ENCODE data around the gene ST8SIA5.

Gene ST8SIA5

GRCh38 chr18:46668694-46669093 is 88.2 kb downstream of the ST8SIA5 start (continued):
- no peak for TF ChIP-seq POU6F1 (CRISPR knock-in tag; IDR thresholded peaks at IDR 0.05; ENCODE audit: borderline replicate concordance, low read depth)
- no peak for TF ChIP-seq ESRRG (CRISPR knock-in tag; IDR thresholded peaks at IDR 0.05)
- TF ChIP-seq SNAI2 (CRISPR knock-in tag; IDR thresholded peaks at IDR 0.05) = no peak
- TF ChIP-seq CSRNP3 (CRISPR knock-in tag; IDR thresholded peaks at IDR 0.05) = no peak
- TF ChIP-seq TCF4 (CRISPR knock-in tag; IDR thresholded peaks at IDR 0.05; ENCODE audit: borderline replicate concordance) = no peak
- no peak for TF ChIP-seq ZNF8 (CRISPR knock-in tag; IDR thresholded peaks at IDR 0.05)

GRCh38 chr18:46668135-46668534 is 88.7 kb downstream of the ST8SIA5 start:
- ATAC-seq = no peak
- no peak for TF ChIP-seq ZFP3 (CRISPR knock-in tag; IDR thresholded peaks at IDR 0.05)
- TF ChIP-seq PPARA (CRISPR knock-in tag; IDR thresholded peaks at IDR 0.05; ENCODE audit: borderline replicate concordance) = no peak
- TF ChIP-seq BACH2 (CRISPR knock-in tag; IDR thresholded peaks at IDR 0.05; ENCODE audit: borderline replicate concordance) = no peak
- TF ChIP-seq GLIS3 (CRISPR knock-in tag; IDR thresholded peaks at IDR 0.05) = no peak
- no peak for TF ChIP-seq CREB5 (CRISPR knock-in tag; IDR thresholded peaks at IDR 0.05; ENCODE audit: low read depth)
- no peak for TF ChIP-seq ESRRG (CRISPR knock-in tag; IDR thresholded peaks at IDR 0.05)
- no peak for TF ChIP-seq ZNF565 (CRISPR knock-in tag; conservative IDR thresholded peaks at IDR 0.05; ENCODE audit: low read depth)

- ATAC-seq = no peak
- TF ChIP-seq RARB (CRISPR knock-in tag; IDR thresholded peaks at IDR 0.05) (no peak), OSR1 (CRISPR knock-in tag; IDR thresholded peaks at IDR 0.05) (no peak), TOX (CRISPR knock-in tag; IDR thresholded peaks at IDR 0.05; ENCODE audit: borderline replicate concordance) (no peak), PATZ1 (CRISPR knock-in tag; IDR thresholded peaks at IDR 0.05; ENCODE audit: borderline replicate concordance) (no peak), ZNF70 (CRISPR knock-in tag; IDR thresholded peaks at IDR 0.05) (no peak), ZFP3 (CRISPR knock-in tag; IDR thresholded peaks at IDR 0.05) (no peak), PPARA (CRISPR knock-in tag; IDR thresholded peaks at IDR 0.05; ENCODE audit: borderline replicate concordance) (no peak), CREB5 (CRISPR knock-in tag; IDR thresholded peaks at IDR 0.05; ENCODE audit: low read depth) (no peak), CSDC2 (CRISPR knock-in tag; IDR thresholded peaks at IDR 0.05) (no peak), GLIS3 (CRISPR knock-in tag; IDR thresholded peaks at IDR 0.05) (no peak), ZNF8 (CRISPR knock-in tag; IDR thresholded peaks at IDR 0.05) (no peak), CSRNP3 (CRISPR knock-in tag; IDR thresholded peaks at IDR 0.05) (no peak), ZNF565 (CRISPR knock-in tag; conservative IDR thresholded peaks at IDR 0.05; ENCODE audit: low read depth) (no peak), TCF4 (CRISPR knock-in tag; IDR thresholded peaks at IDR 0.05; ENCODE audit: borderline replicate concordance) (no peak), SNAI2 (CRISPR knock-in tag; IDR thresholded peaks at IDR 0.05) (no peak), POU6F1 (CRISPR knock-in tag; IDR thresholded peaks at IDR 0.05; ENCODE audit: borderline replicate concordance, low read depth) (no peak), BACH2 (CRISPR knock-in tag; IDR thresholded peaks at IDR 0.05; ENCODE audit: borderline replicate concordance) (no peak), TSHZ2 (CRISPR knock-in tag; IDR thresholded peaks at IDR 0.05) (no peak)
Observed at GRCh38 chr18:46663539-46663938, 93.3 kb downstream of the ST8SIA5 start.

Measured in SK-N-SH treated with all-trans-retinoic acid at 6 μM for 48 hours (cell line).